HEK293 (cell line): ENCODE results near the gene ARNT2.

Experiments used
- KLF10 ChIP-seq: fragments of 450-650 bp; IDR thresholded peaks from 2 replicates; pipeline ENCODE4 v1.5.1; 2018; ENCODE audit warnings: missing biosample characterization, mild to moderate bottlenecking, missing genetic modification characterization
- TCF7L2 ChIP-seq: IDR thresholded peaks from 2 replicates; pipeline ENCODE4 v1.6.1; 2011; ENCODE audit warnings: low read depth, mild to moderate bottlenecking, inconsistent platforms, low read length, moderate library complexity, borderline replicate concordance
- ZBTB7A ChIP-seq: fragments of 450-650 bp; formaldehyde crosslinking; IDR thresholded peaks from 2 replicates; pipeline ENCODE4 v1.5.1; 2016; ENCODE audit warnings: low read depth, missing biosample characterization, missing genetic modification characterization
- ZNF184 ChIP-seq: fragments of 450-650 bp; IDR thresholded peaks from 2 replicates; pipeline ENCODE4 v1.5.1; 2018; ENCODE audit warnings: missing biosample characterization, mild to moderate bottlenecking, missing genetic modification characterization
- ZNF658 ChIP-seq: fragments of 450-650 bp; formaldehyde crosslinking; IDR thresholded peaks from 2 replicates; pipeline ENCODE4; 2016; ENCODE audit warnings: missing biosample characterization, missing genetic modification characterization
- TF ChIP-seq, protein P1 (sequence below): fragments of 450-650 bp; formaldehyde crosslinking; IDR thresholded peaks from 2 replicates; pipeline ENCODE4 v1.5.1; 2016; ENCODE audit warnings: missing biosample characterization, missing genetic modification characterization
- TF ChIP-seq, protein P2 (sequence below): fragments of 450-650 bp; formaldehyde crosslinking; IDR thresholded peaks from 2 replicates; pipeline ENCODE4 v1.5.1; 2016; ENCODE audit warnings: missing biosample characterization, missing genetic modification characterization

DNA sequence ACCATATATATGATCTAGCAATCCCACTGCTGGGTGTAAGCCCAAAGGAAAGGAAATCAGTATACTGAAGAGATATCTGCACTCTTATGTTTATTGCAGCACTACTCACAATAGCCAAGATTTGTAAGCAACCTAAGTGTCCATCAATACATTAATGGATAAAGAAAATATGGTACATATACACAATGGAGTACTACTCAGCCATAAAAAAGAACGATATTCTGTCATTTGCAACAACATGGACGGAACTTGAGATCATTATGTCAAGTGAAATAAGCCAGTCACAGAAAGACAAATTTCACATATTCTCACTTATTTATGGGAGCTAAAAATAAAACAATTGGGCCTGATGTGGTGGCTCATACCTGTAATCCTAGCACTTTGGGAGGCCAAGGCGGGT lies 21.9 kb upstream of the ARNT2 start:
- TF ChIP-seq ZBTB7A (tag by site-specific recombination), result no peak
- TF ChIP-seq ZNF184 (tag by site-specific recombination), result no peak
- TF ChIP-seq KLF10 (tag by site-specific recombination), result no peak
- TF ChIP-seq, protein P1, sequence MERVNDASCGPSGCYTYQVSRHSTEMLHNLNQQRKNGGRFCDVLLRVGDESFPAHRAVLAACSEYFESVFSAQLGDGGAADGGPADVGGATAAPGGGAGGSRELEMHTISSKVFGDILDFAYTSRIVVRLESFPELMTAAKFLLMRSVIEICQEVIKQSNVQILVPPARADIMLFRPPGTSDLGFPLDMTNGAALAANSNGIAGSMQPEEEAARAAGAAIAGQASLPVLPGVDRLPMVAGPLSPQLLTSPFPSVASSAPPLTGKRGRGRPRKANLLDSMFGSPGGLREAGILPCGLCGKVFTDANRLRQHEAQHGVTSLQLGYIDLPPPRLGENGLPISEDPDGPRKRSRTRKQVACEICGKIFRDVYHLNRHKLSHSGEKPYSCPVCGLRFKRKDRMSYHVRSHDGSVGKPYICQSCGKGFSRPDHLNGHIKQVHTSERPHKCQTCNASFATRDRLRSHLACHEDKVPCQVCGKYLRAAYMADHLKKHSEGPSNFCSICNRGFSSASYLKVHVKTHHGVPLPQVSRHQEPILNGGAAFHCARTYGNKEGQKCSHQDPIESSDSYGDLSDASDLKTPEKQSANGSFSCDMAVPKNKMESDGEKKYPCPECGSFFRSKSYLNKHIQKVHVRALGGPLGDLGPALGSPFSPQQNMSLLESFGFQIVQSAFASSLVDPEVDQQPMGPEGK (tag by site-specific recombination), result no peak
- no peak for TF ChIP-seq ZNF658
- no peak for TF ChIP-seq TCF7L2
- TF ChIP-seq, protein P2, sequence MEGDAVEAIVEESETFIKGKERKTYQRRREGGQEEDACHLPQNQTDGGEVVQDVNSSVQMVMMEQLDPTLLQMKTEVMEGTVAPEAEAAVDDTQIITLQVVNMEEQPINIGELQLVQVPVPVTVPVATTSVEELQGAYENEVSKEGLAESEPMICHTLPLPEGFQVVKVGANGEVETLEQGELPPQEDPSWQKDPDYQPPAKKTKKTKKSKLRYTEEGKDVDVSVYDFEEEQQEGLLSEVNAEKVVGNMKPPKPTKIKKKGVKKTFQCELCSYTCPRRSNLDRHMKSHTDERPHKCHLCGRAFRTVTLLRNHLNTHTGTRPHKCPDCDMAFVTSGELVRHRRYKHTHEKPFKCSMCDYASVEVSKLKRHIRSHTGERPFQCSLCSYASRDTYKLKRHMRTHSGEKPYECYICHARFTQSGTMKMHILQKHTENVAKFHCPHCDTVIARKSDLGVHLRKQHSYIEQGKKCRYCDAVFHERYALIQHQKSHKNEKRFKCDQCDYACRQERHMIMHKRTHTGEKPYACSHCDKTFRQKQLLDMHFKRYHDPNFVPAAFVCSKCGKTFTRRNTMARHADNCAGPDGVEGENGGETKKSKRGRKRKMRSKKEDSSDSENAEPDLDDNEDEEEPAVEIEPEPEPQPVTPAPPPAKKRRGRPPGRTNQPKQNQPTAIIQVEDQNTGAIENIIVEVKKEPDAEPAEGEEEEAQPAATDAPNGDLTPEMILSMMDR (tag by site-specific recombination), result no peak
